ENCODE data around the gene COMMD6. TPM values are rescaled to one million over a fixed set of nuclear protein-coding genes. Genes with fewer than 3 reads are reported as not detected.

The COMMD6 gene
- total RNA-seq (2021; fragmentation: NEBNext Ultra II Directional; extraction: Animal tissue kit (Norgen Biotek cat#: 25700)), result 100 to 1,000 TPM; 142 to 177 (median 152) TPM
- long read RNA-seq, partial matches to known transcripts, result 1 of 5 reads
- long read RNA-seq, other reads (novel, unspliced or antisense), result 4 of 5 reads

GRCh38 chr13:75537401-75538365 lies at the start of gene COMMD6:
Gene COMMD6, minus strand, starts transcription at chr13:75537841. Its CDS starts 36 bp downstream, at chr13:75537805.
- Mint-ChIP-seq H3K27ac (peak within 1 kb of the TSS; percentile 99), H3K36me3 (ENCODE audit: low read depth) (peaks cover 29% of the 10 kb centered on the region), H3K9me3 (no peaks in the 10 kb centered on the region), H3K27me3 (ENCODE audit: insufficient read depth) (peaks cover 3% of the 10 kb centered on the region; the same call in 1 of the 2 replicates), H3K4me1 (ENCODE audit: low read depth) (peaks cover 64% of the 10 kb centered on the region), H3K4me3 (peak within 1 kb of the TSS; percentile 99)
- peak; percentile 87 for DNase-seq
- TF ChIP-seq CTCF (IDR thresholded peaks at IDR 0.05), result peak; percentile 87

- TF ChIP-seq CTCF (IDR thresholded peaks at IDR 0.05), result no peak
- Mint-ChIP-seq H3K36me3 (ENCODE audit: low read depth) (peaks cover 41% of the 10 kb centered on the region), H3K27me3 (ENCODE audit: insufficient read depth) (peaks cover 2% of the 10 kb centered on the region; the same call in 1 of the 2 replicates), H3K4me3 (no peak overlapping the region), H3K9me3 (peaks cover 19% of the 10 kb centered on the region), H3K27ac (no peak overlapping the region), H3K4me1 (ENCODE audit: low read depth) (peaks cover 12% of the 10 kb centered on the region)
- no peak for DNase-seq
Observed at GRCh38 chr13:75585153-75585552, 47.5 kb upstream of the COMMD6 start.

GRCh38 chr13:75583091-75583490 lies 45.5 kb upstream of the COMMD6 start:
- Mint-ChIP-seq H3K9me3 (peaks cover 19% of the 10 kb centered on the region), H3K27ac (no peak overlapping the region), H3K36me3 (ENCODE audit: low read depth) (peaks cover 30% of the 10 kb centered on the region), H3K4me1 (ENCODE audit: low read depth) (peaks cover 12% of the 10 kb centered on the region), H3K4me3 (no peak overlapping the region), H3K27me3 (ENCODE audit: insufficient read depth) (peaks cover 2% of the 10 kb centered on the region; the same call in 1 of the 2 replicates)
- no peak for DNase-seq
- no peak for TF ChIP-seq CTCF (IDR thresholded peaks at IDR 0.05)

GRCh38 chr13:75581874-75582640 lies 44.4 kb upstream of the COMMD6 start:
- H3K4me3 Mint-ChIP-seq, result no peak overlapping the region
- peaks cover 29% of the 10 kb centered on the region for H3K36me3 Mint-ChIP-seq (ENCODE audit: low read depth)
- H3K27ac Mint-ChIP-seq, result no peak overlapping the region; the same call in 1 of the 2 replicates
- H3K27me3 Mint-ChIP-seq (ENCODE audit: insufficient read depth), result peaks cover 2% of the 10 kb centered on the region; the same call in 1 of the 2 replicates
- no peak for TF ChIP-seq CTCF (IDR thresholded peaks at IDR 0.05)
- DNase-seq, result no peak
- H3K9me3 Mint-ChIP-seq, result peaks cover 19% of the 10 kb centered on the region
- H3K4me1 Mint-ChIP-seq (ENCODE audit: low read depth), result peaks cover 12% of the 10 kb centered on the region

- Mint-ChIP-seq H3K4me3 (no peak overlapping the region), H3K36me3 (ENCODE audit: low read depth) (peaks cover 32% of the 10 kb centered on the region), H3K27me3 (ENCODE audit: insufficient read depth) (no peaks in the 10 kb centered on the region), H3K27ac (no peak overlapping the region), H3K4me1 (ENCODE audit: low read depth) (peaks cover 12% of the 10 kb centered on the region), H3K9me3 (peaks cover 11% of the 10 kb centered on the region)
- no peak for DNase-seq
- no peak for TF ChIP-seq CTCF (IDR thresholded peaks at IDR 0.05)
Observed at GRCh38 chr13:75579529-75579928, 41.9 kb upstream of the COMMD6 start.
